ENCODE measurements around the gene ARL6IP1. TPM values are rescaled to one million over a fixed set of nuclear protein-coding genes. Genes with fewer than 3 reads are reported as not detected.

Gene ARL6IP1
- total RNA-seq, 6 donors from 2014 or later: 37.7 to 172 (median 105) TPM

GRCh38 chr16:18792836-18793433, 8.4 kb downstream of the ARL6IP1 start:
- Histone ChIP-seq H3K4me1 (peaks cover 13 to 18% (median 15%) of the 10 kb centered on the region in 4 donors), H3K4me3 (no peak overlapping the region), H3K27ac (no peak overlapping the region), H3K9me3 (no peaks in the 10 kb centered on the region), H3K36me3 (peaks cover 20 to 60% (median 29%) of the 10 kb centered on the region in 4 donors), H3K27me3 (no peaks in the 10 kb centered on the region)
- TF ChIP-seq EP300 (IDR thresholded peaks at IDR 0.05) (no peak), POLR2AphosphoS5 (IDR thresholded peaks at IDR 0.05) (no peak), CTCF (IDR thresholded peaks at IDR 0.05) (no peak), POLR2A (IDR thresholded peaks at IDR 0.05) (no peak)
- no peak for DNase-seq
- WGBS, 2 donors: 93% methylated on average over 11 of the region's 11 CpGs
- no peak for ATAC-seq (ENCODE audit: low FRiP score in 2 of 2)

- H3K4me3 ChIP-seq: peak within 1 kb of the TSS; percentile 63 to 98 (median 73)
Observed at GRCh38 chr16:18789850-18790706, 11.3 kb downstream of the ARL6IP1 start, which contains the start of gene RPS15A. Gene RPS15A (minus strand): TSS chr16:18790334. CDS start chr16:18789113, 1,221 bp downstream.

GRCh38 chr16:18789515-18789849, 11.9 kb downstream of the ARL6IP1 start:
- Histone ChIP-seq H3K27me3 (no peaks in the 10 kb centered on the region), H3K4me3 (peak overlapping the region; percentile 63 to 98 (median 73)), H3K36me3 (peaks cover 33 to 65% (median 48%) of the 10 kb centered on the region in 4 donors), H3K9me3 (no peaks in the 10 kb centered on the region), H3K4me1 (peaks cover 40 to 51% (median 45%) of the 10 kb centered on the region in 4 donors), H3K27ac (peak overlapping the region; percentile 83 to 94 (median 85))
- 0% methylated on average over 5 of the region's 5 CpGs for WGBS, 2 donors
- TF ChIP-seq POLR2AphosphoS5 (IDR thresholded peaks at IDR 0.05): no peak
- no peak for TF ChIP-seq CTCF (IDR thresholded peaks at IDR 0.05)
- ATAC-seq (ENCODE audit: low FRiP score in 2 of 2) (no peak), DNase-seq (no peak)

More at GRCh38 chr16:18789850-18790706, 11.3 kb downstream of the ARL6IP1 start, which contains the start of gene RPS15A:
- Histone ChIP-seq H3K27ac (peak within 1 kb of the TSS; percentile 83 to 94 (median 85)), H3K36me3 (peaks cover 30 to 65% (median 46%) of the 10 kb centered on the region in 4 donors), H3K9me3 (no peaks in the 10 kb centered on the region), H3K27me3 (no peaks in the 10 kb centered on the region), H3K4me1 (peaks cover 37 to 47% (median 43%) of the 10 kb centered on the region in 4 donors)
- ATAC-seq (ENCODE audit: low FRiP score in 2 of 2) (peak; percentile 99), DNase-seq (peak; percentile 93 to 96)
- WGBS, 2 donors: 6 to 7% methylated on average over 41 to 45 of the region's 60 CpGs
- peak in 1 of 4 donors; percentile 60 for TF ChIP-seq EP300 (IDR thresholded peaks at IDR 0.05)
- peak; percentile 95 to 96 for TF ChIP-seq POLR2AphosphoS5 (IDR thresholded peaks at IDR 0.05)
- TF ChIP-seq CTCF (IDR thresholded peaks at IDR 0.05): peak in 1 of 6 experiments; percentile 24
- TF ChIP-seq POLR2A (IDR thresholded peaks at IDR 0.05): peak in 2 of 4 donors; percentile 76 to 88

GRCh38 chr16:18788828-18789514, 12.4 kb downstream of the ARL6IP1 start:
- WGBS, 2 donors: 11 to 15% methylated on average over 20 of the region's 20 CpGs

More at GRCh38 chr16:18788828-18789514, 12.4 kb downstream of the ARL6IP1 start:
- peaks cover 40 to 56% (median 45%) of the 10 kb centered on the region in 4 donors for H3K4me1 ChIP-seq
- H3K27me3 ChIP-seq: no peaks in the 10 kb centered on the region
- H3K4me3 ChIP-seq: peak overlapping the region; percentile 63 to 98 (median 73)
- TF ChIP-seq EP300 (IDR thresholded peaks at IDR 0.05) (no peak), POLR2AphosphoS5 (IDR thresholded peaks at IDR 0.05) (no peak), CTCF (IDR thresholded peaks at IDR 0.05) (no peak), POLR2A (IDR thresholded peaks at IDR 0.05) (no peak)
- H3K36me3 ChIP-seq: peaks cover 29 to 65% (median 48%) of the 10 kb centered on the region in 4 donors
- no peaks in the 10 kb centered on the region for H3K9me3 ChIP-seq
- ATAC-seq (ENCODE audit: low FRiP score in 2 of 2): no peak
- no peak for DNase-seq
- peak overlapping the region; percentile 83 to 94 (median 85) for H3K27ac ChIP-seq

All from upper lobe of left lung (tissue), 6 donors.